Thyroid gland (tissue), 4 donors: Measurements from ENCODE around the gene NLRP8. TPM values are rescaled to one million over a fixed set of nuclear protein-coding genes. Genes with fewer than 3 reads are reported as not detected.

Experiments
- DNase-seq, 2 donors: peaks; one replicate each; pipeline ENCODE4 v3.0.0-alpha.2; 2019
- H3K27ac ChIP-seq, 3 donors: fragments of 200-600 bp; sonication (generic); 1 replicate in 2 of 3; 2 replicates in 1 of 3; pipeline ENCODE4 v1.5.1; 2016 to 2019; ENCODE audit warnings: mild to moderate bottlenecking in 1 of 3, moderate library complexity in 1 of 3
- H3K27me3 ChIP-seq: fragments of 200-600 bp; sonication (generic); one replicate; pipeline ENCODE4 v1.5.1; 2019
- H3K36me3 ChIP-seq, 2 donors: fragments of 200-600 bp; sonication (generic); one replicate each; pipeline ENCODE4 v1.5.1; 2016 to 2019
- H3K4me1 ChIP-seq, 2 donors: fragments of 200-600 bp; sonication (generic); one replicate each; pipeline ENCODE4 v1.5.1; 2017 to 2019
- H3K4me3 ChIP-seq, 3 donors: fragments of 200-600 bp; sonication (generic); replicated peaks in 1 of 3; 1 replicate in 2 of 3; 2 replicates in 1 of 3; pipeline ENCODE4 v1.5.1; 2016; ENCODE audit warnings: mild to moderate bottlenecking in 1 of 3
- H3K9me3 ChIP-seq: fragments of 200-600 bp; sonication (generic); one replicate; pipeline ENCODE4 v1.5.1; 2017
- CTCF ChIP-seq, 6 experiments: fragments of 200-600 bp in 3 of 6; fragments of 450-650 bp in 3 of 6; sonication (generic) in 3 of 6; IDR thresholded peaks; one replicate each; pipeline ENCODE4 v1.5.1; 2016 to 2019; ENCODE audit warnings: antibody characterized with exemption in 6 of 6, mild to moderate bottlenecking in 2 of 6, inconsistent platforms in 1 of 6, moderate library complexity in 1 of 6
- POLR2A ChIP-seq, 2 donors: fragments of 450-650 bp; IDR thresholded peaks; one replicate each; pipeline ENCODE4 v1.6.1; 2017; ENCODE audit warnings: antibody characterized with exemption in 2 of 2, mild to moderate bottlenecking in 2 of 2, moderate library complexity in 1 of 2
- WGBS, 2 donors: methylation state at CpG; one replicate each; pipeline ENCODE4 v1.1.5; 2017; 5-methylcytosine and 5-hydroxymethylcytosine counted together
- intact Hi-C: fragments of 100-400 bp; cut with DNase I; formaldehyde crosslinking; loops from one replicate; pipeline ENCODE4 v1.15.1; 2023
- total RNA-seq, 4 donors: library from RNA; depleted of rRNA; stranded (reverse); fragments of >200 nt; gene quantifications; one replicate each; pipeline ENCODE4 v1.2.3, GENCODE V29; 2016

NLRP8 gene
- total RNA-seq, 4 donors from 2014 or later, result not detected

GRCh38 chr19:55959996-55960675 lies 12.5 kb downstream of the NLRP8 start:
- H3K36me3 ChIP-seq, result no peaks in the 10 kb centered on the region
- H3K9me3 ChIP-seq, result no peaks in the 10 kb centered on the region
- no peak overlapping the region for H3K27ac ChIP-seq
- WGBS, 2 donors, result 85 to 88% methylated on average over 6 of the region's 6 CpGs
- intact Hi-C loops, result no loop called here
- H3K4me3 ChIP-seq, result no peak overlapping the region
- TF ChIP-seq CTCF (IDR thresholded peaks at IDR 0.05) (no peak), POLR2A (IDR thresholded peaks at IDR 0.05) (no peak)
- no peaks in the 10 kb centered on the region for H3K27me3 ChIP-seq
- no peaks in the 10 kb centered on the region for H3K4me1 ChIP-seq
- no peak for DNase-seq

GRCh38 chr19:55962186-55962585 lies 14.6 kb downstream of the NLRP8 start:
- Histone ChIP-seq H3K4me3 (no peak overlapping the region), H3K4me1 (no peaks in the 10 kb centered on the region), H3K9me3 (no peaks in the 10 kb centered on the region), H3K27ac (no peak overlapping the region), H3K27me3 (no peaks in the 10 kb centered on the region), H3K36me3 (no peaks in the 10 kb centered on the region)
- no peak for DNase-seq
- intact Hi-C loops, result no loop called here
- no peak for TF ChIP-seq POLR2A (IDR thresholded peaks at IDR 0.05)
- no peak for TF ChIP-seq CTCF (IDR thresholded peaks at IDR 0.05)
- 92 to 95% methylated on average over 10 of the region's 10 CpGs for WGBS, 2 donors

GRCh38 chr19:55973982-55974381 lies 26.4 kb downstream of the NLRP8 start:
- 44 to 51% methylated on average over 3 of the region's 3 CpGs for WGBS, 2 donors
- no peak overlapping the region for H3K27ac ChIP-seq
- no peaks in the 10 kb centered on the region for H3K36me3 ChIP-seq
- TF ChIP-seq CTCF (IDR thresholded peaks at IDR 0.05), result no peak
- TF ChIP-seq POLR2A (IDR thresholded peaks at IDR 0.05), result no peak
- no peak for DNase-seq
- H3K9me3 ChIP-seq, result no peaks in the 10 kb centered on the region
- no peaks in the 10 kb centered on the region for H3K4me1 ChIP-seq
- no peaks in the 10 kb centered on the region for H3K27me3 ChIP-seq
- H3K4me3 ChIP-seq, result no peak overlapping the region
- intact Hi-C loops, result no loop called here

- H3K4me3 ChIP-seq, result no peak overlapping the region
- H3K36me3 ChIP-seq, result no peaks in the 10 kb centered on the region
- DNase-seq, result no peak
- H3K4me1 ChIP-seq, result no peaks in the 10 kb centered on the region
- H3K9me3 ChIP-seq, result no peaks in the 10 kb centered on the region
- H3K27ac ChIP-seq, result no peak overlapping the region
- TF ChIP-seq CTCF (IDR thresholded peaks at IDR 0.05) (no peak), POLR2A (IDR thresholded peaks at IDR 0.05) (no peak)
- 73 to 79% methylated on average over 9 of the region's 9 CpGs for WGBS, 2 donors
- H3K27me3 ChIP-seq, result no peaks in the 10 kb centered on the region
- intact Hi-C loops, result no loop called here
Observed at GRCh38 chr19:55980415-55980814, 32.8 kb downstream of the NLRP8 start.

GRCh38 chr19:55985254-55985653 lies 37.6 kb downstream of the NLRP8 start:
- TF ChIP-seq CTCF (IDR thresholded peaks at IDR 0.05) (no peak), POLR2A (IDR thresholded peaks at IDR 0.05) (no peak)
- Histone ChIP-seq H3K4me3 (no peak overlapping the region), H3K9me3 (no peaks in the 10 kb centered on the region), H3K4me1 (no peaks in the 10 kb centered on the region), H3K36me3 (no peaks in the 10 kb centered on the region), H3K27me3 (no peaks in the 10 kb centered on the region), H3K27ac (no peak overlapping the region)
- WGBS, 2 donors, result 72 to 78% methylated on average over 1 of the region's 1 CpG
- DNase-seq, result no peak
- intact Hi-C loops, result no loop called here
